ENCODE data around the gene PRF1. TPM values are rescaled to one million over a fixed set of nuclear protein-coding genes. Genes with fewer than 3 reads are reported as not detected.
A peak's percentile ranks its signal among the peaks of the same experiment; 100 is the strongest.

PRF1 gene
- total and polyA plus RNA-seq, 2 experiments from 2014 or later, result not detected

- H3K27me3 ChIP-seq, result no peaks in the 10 kb centered on the region
- H3K79me2 ChIP-seq, result no peaks in the 10 kb centered on the region
- H3K9me2 ChIP-seq (replicated peaks; ENCODE audit: insufficient read depth), result no peaks in the 10 kb centered on the region
- H3K4me2 ChIP-seq, result no peak overlapping the region
- no peaks in the 10 kb centered on the region for H3K9me3 ChIP-seq (ENCODE audit: low read depth)
- H3K27ac ChIP-seq, result no peak overlapping the region
- no peaks in the 10 kb centered on the region for H4K20me1 ChIP-seq (ENCODE audit: insufficient read depth, poor library complexity, severe bottlenecking)
- H2AFZ ChIP-seq, result no peak overlapping the region
- TF ChIP-seq EZH2phosphoT487 (IDR thresholded peaks at IDR 0.05; ENCODE audit: low read depth, severe bottlenecking, unreplicated experiment) (no peak), CTCF (IDR thresholded peaks at IDR 0.05; ENCODE audit: poor library complexity) (no peak), EZH2 (IDR thresholded peaks at IDR 0.05; ENCODE audit: borderline replicate concordance) (no peak)
- H3K4me3 ChIP-seq, result no peak overlapping the region
- no peak for DNase-seq (ENCODE audit: low spot score)
- no peaks in the 10 kb centered on the region for H3K36me3 ChIP-seq (replicated peaks; ENCODE audit: insufficient read depth, low read depth)
- peaks cover 11% of the 10 kb centered on the region for H3K4me1 ChIP-seq (ENCODE audit: insufficient read depth)
- WGBS (ENCODE audit: low lambda C conversion rate, missing lambda C conversion rate), result 65% methylated on average over 7 of the region's 7 CpGs
Measured at GRCh38 chr10:70578371-70578947, 24.1 kb downstream of the PRF1 start.

- Histone ChIP-seq H4K20me1 (ENCODE audit: insufficient read depth, poor library complexity, severe bottlenecking) (no peaks in the 10 kb centered on the region), H3K4me3 (no peak overlapping the region), H3K4me1 (ENCODE audit: insufficient read depth) (peaks cover 10% of the 10 kb centered on the region), H3K9me2 (replicated peaks; ENCODE audit: insufficient read depth) (no peaks in the 10 kb centered on the region), H2AFZ (no peak overlapping the region), H3K9me3 (ENCODE audit: low read depth) (no peaks in the 10 kb centered on the region), H3K36me3 (replicated peaks; ENCODE audit: insufficient read depth, low read depth) (no peaks in the 10 kb centered on the region), H3K27me3 (no peaks in the 10 kb centered on the region), H3K27ac (no peak overlapping the region), H3K79me2 (no peaks in the 10 kb centered on the region), H3K4me2 (no peak overlapping the region)
- DNase-seq (ENCODE audit: low spot score), result no peak
- 72% methylated on average over 2 of the region's 2 CpGs for WGBS (ENCODE audit: low lambda C conversion rate, missing lambda C conversion rate)
- TF ChIP-seq EZH2 (IDR thresholded peaks at IDR 0.05; ENCODE audit: borderline replicate concordance) (no peak), CTCF (IDR thresholded peaks at IDR 0.05; ENCODE audit: poor library complexity) (no peak), EZH2phosphoT487 (IDR thresholded peaks at IDR 0.05; ENCODE audit: low read depth, severe bottlenecking, unreplicated experiment) (no peak)
Measured at GRCh38 chr10:70576803-70577517, 25.6 kb downstream of the PRF1 start.

- Histone ChIP-seq H2AFZ (no peak overlapping the region), H3K79me2 (no peaks in the 10 kb centered on the region), H3K9me2 (replicated peaks; ENCODE audit: insufficient read depth) (no peaks in the 10 kb centered on the region), H3K27ac (no peak overlapping the region), H3K27me3 (no peaks in the 10 kb centered on the region), H3K9me3 (ENCODE audit: low read depth) (no peaks in the 10 kb centered on the region), H3K36me3 (replicated peaks; ENCODE audit: insufficient read depth, low read depth) (no peaks in the 10 kb centered on the region), H4K20me1 (ENCODE audit: insufficient read depth, poor library complexity, severe bottlenecking) (no peaks in the 10 kb centered on the region), H3K4me1 (ENCODE audit: insufficient read depth) (peaks cover 10% of the 10 kb centered on the region), H3K4me3 (no peak overlapping the region), H3K4me2 (peak overlapping the region; percentile 46)
- DNase-seq (ENCODE audit: low spot score), result peak; percentile 55
- no peak for TF ChIP-seq EZH2phosphoT487 (IDR thresholded peaks at IDR 0.05; ENCODE audit: low read depth, severe bottlenecking, unreplicated experiment)
- TF ChIP-seq CTCF (IDR thresholded peaks at IDR 0.05; ENCODE audit: poor library complexity), result no peak
- no peak for TF ChIP-seq EZH2 (IDR thresholded peaks at IDR 0.05; ENCODE audit: borderline replicate concordance)
- WGBS (ENCODE audit: low lambda C conversion rate, missing lambda C conversion rate), result 69% methylated on average over 12 of the region's 12 CpGs
Measured at GRCh38 chr10:70575874-70576802, 26.4 kb downstream of the PRF1 start.

Data from hepatocyte (in vitro differentiated cells).